NCI-H748 treated with DMSO at 0.1 percent for 48 hours (cell line): ENCODE results near the gene ZNF548.
"Not testable (repeated sequence)": the region's sequence is repeated elsewhere in the genome, so short reads cannot be mapped to it uniquely, and the experiment has no call there.

Experiments
- DNase-seq: peaks from one replicate; lab custom pipeline; 2025; lab: John Stamatoyannopoulos, UW

The ZNF548 gene

GRCh38 chr19:57389730-57390598 lies at the start of gene ZNF548:
TSS of gene ZNF548 (plus strand) at chr19:57389854. CDS start at chr19:57390100, 246 bp downstream.
- DNase-seq = peak; percentile 98

GRCh38 chr19:57342582-57342981 lies 47.1 kb upstream of the ZNF548 start:
- no peak for DNase-seq

- DNase-seq = no peak
Observed at GRCh38 chr19:57348136-57348535, 41.5 kb upstream of the ZNF548 start.

- peak; percentile 94 for DNase-seq
Observed at GRCh38 chr19:57350877-57351805, 38.5 kb upstream of the ZNF548 start, which contains the start of gene ZNF304. TSS of gene ZNF304 (plus strand) at chr19:57351271. CDS start at chr19:57351665, 394 bp downstream.

- no peak for DNase-seq
Observed at GRCh38 chr19:57351867-57352266, 37.8 kb upstream of the ZNF548 start.

- DNase-seq = no peak
Observed at GRCh38 chr19:57355916-57356315, 33.7 kb upstream of the ZNF548 start.

GRCh38 chr19:57357406-57357805 lies 32.2 kb upstream of the ZNF548 start:
- no peak for DNase-seq

GRCh38 chr19:57359300-57359699 lies 30.4 kb upstream of the ZNF548 start:
- no peak for DNase-seq

- DNase-seq = no peak
Observed at GRCh38 chr19:57362419-57362818, 27.2 kb upstream of the ZNF548 start.

GRCh38 chr19:57362997-57363687 lies 26.5 kb upstream of the ZNF548 start, which contains the start of the genes TRAPPC2B and ZNF547:
TSS of gene TRAPPC2B (plus strand) at chr19:57363551. CDS start at chr19:57364834, 1,283 bp downstream.
TSS of gene ZNF547 (plus strand) at chr19:57363551. CDS start at chr19:57368556, 5,005 bp downstream.
- DNase-seq = peak; percentile 98

- DNase-seq = no peak
Observed at GRCh38 chr19:57363688-57364181, 25.9 kb upstream of the ZNF548 start.

GRCh38 chr19:57366776-57367175 lies 22.9 kb upstream of the ZNF548 start:
- DNase-seq = no peak

GRCh38 chr19:57374179-57374578 lies 15.5 kb upstream of the ZNF548 start:
- no peak for DNase-seq

- DNase-seq = not testable (repeated sequence)
Observed at GRCh38 chr19:57374647-57375046, 15.0 kb upstream of the ZNF548 start.

GRCh38 chr19:57376151-57376550 lies 13.5 kb upstream of the ZNF548 start:
- no peak for DNase-seq

- DNase-seq = no peak
Observed at GRCh38 chr19:57377498-57378146, 12.0 kb upstream of the ZNF548 start.

- no peak for DNase-seq
Observed at GRCh38 chr19:57380923-57381322, 8.7 kb upstream of the ZNF548 start.

GRCh38 chr19:57382806-57383488 lies 6.7 kb upstream of the ZNF548 start:
- DNase-seq = no peak

- DNase-seq = no peak
Observed at GRCh38 chr19:57389194-57389729, 392 bp upstream of the ZNF548 start.

- no peak for DNase-seq
Observed at GRCh38 chr19:57395710-57396109, 6.1 kb downstream of the ZNF548 start.
